WI38 (cell line): ENCODE data around the gene IL10RA.
A peak's percentile ranks its signal among the peaks of the same experiment; 100 is the strongest.
"Not testable (repeated sequence)": the region's sequence is repeated elsewhere in the genome, so short reads cannot be mapped to it uniquely, and the experiment has no call there.

Source experiments
- H3K4me3 ChIP-seq: 2 replicates; pipeline ENCODE4 v1.5.1; 2011; ENCODE audit warnings: low read depth, mild to moderate bottlenecking, control low read depth, low read length
- CTCF ChIP-seq: IDR thresholded peaks from 2 replicates; pipeline ENCODE4 v1.5.1; 2012; ENCODE audit warnings: low read depth, mild to moderate bottlenecking, control low read depth, low read length

The IL10RA gene

GRCh38 chr11:117945047-117945810 is 41.0 kb upstream of the IL10RA start:
- no peak for TF ChIP-seq CTCF
- H3K4me3 ChIP-seq = no peak overlapping the region

- no peak overlapping the region for H3K4me3 ChIP-seq
- no peak for TF ChIP-seq CTCF
These were observed 39.9 kb upstream of the IL10RA start for GRCh38 chr11:117946156-117946841.

- H3K4me3 ChIP-seq = no peak overlapping the region
- peak; percentile 96 for TF ChIP-seq CTCF
These were observed 39.2 kb upstream of the IL10RA start for GRCh38 chr11:117946842-117947526.

- H3K4me3 ChIP-seq = not testable (repeated sequence)
These were observed 38.4 kb upstream of the IL10RA start for GRCh38 chr11:117947751-117948150.

- not testable (repeated sequence) for H3K4me3 ChIP-seq
These were observed 37.7 kb upstream of the IL10RA start for GRCh38 chr11:117948466-117948865.

- TF ChIP-seq CTCF = no peak
- H3K4me3 ChIP-seq = no peak overlapping the region
These were observed 37.1 kb upstream of the IL10RA start for GRCh38 chr11:117949062-117949461.

GRCh38 chr11:117950301-117950700 is 35.9 kb upstream of the IL10RA start:
- no peak for TF ChIP-seq CTCF
- H3K4me3 ChIP-seq = no peak overlapping the region
